HG03439 (cell line): Measurements from ENCODE around the gene DEAF1.

Source experiments
- ATAC-seq: cut with Tn5 transposase; IDR thresholded peaks from one replicate; pipeline ENCODE4 v1.9.1; 2021; ENCODE audit warnings: mild to moderate bottlenecking, moderate library complexity; ENCODE audit not compliant: unreplicated experiment

DEAF1 gene

DNA sequence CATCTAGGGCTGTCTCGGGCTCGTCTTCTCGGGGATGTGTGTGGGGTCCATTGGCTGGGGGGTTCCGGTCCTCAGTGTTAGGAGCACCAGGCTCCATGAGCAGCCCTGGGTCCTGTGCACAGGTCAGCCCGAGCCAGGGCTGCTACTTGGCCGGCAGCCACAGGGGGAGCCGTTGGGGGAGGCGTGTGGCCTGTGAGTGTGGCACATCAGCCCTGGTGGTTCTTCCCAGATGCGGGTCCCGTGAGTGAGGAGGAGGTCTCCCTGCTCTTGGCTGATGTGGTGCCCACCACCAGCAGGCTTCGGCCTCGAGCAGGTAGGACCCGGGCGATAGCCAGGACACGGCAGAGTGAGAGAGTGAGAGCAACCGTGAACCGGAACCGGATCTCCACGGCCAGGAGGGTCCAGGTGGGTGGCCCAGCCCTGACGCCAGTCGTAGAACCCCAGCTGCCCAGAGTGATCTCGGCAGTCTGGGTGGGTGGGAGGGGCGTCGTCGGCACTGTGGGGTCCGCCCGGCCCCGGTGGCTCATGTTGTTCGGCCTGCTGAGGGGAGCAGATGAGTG is 97.8 kb downstream of the DEAF1 start:
- ATAC-seq = no peak

DNA sequence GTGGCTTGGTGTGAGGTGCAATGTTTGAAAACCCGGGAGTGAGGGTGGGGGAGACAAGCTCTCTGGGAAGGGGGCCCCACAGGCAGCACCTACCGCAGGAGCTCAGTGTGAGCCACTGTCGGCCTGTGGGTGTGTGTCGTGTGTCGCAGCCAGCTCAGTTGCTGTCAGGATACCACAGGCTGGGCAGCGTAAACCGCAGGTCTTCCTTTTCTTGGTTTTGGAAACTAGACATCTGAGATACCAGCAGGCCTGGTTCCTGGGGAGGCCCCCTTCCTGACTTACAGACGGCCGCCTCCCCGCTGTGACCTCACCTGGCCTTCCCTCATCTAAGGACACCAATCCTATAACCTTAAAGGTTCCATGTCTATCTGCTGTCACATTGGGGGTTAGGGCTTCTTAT is 98.6 kb downstream of the DEAF1 start:
- no peak for ATAC-seq

DNA sequence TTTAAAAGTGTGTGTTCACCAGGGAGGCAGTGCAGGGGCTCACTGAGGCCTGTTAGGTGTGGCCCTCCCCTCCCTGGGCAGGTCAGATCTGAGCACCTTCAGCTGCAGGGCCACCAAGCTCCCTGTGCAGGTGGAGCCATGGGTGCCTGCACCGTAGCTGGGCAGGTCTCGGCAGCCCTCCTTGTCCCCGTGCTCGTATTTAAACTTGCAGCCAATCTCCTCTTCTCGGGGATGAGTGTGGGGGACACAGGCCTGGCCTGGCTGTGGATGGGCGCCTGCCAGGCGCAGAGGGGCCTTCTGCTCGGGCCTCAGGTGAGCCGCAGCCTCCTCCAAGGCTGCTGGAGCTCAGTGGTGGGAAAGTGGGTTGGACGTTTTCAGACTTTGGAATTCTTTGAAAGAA is 99.6 kb downstream of the DEAF1 start:
- no peak for ATAC-seq
